ENCODE measurements around the gene SKI. TPM values are rescaled to one million over a fixed set of nuclear protein-coding genes. Genes with fewer than 3 reads are reported as not detected.
A peak's percentile ranks its signal among the peaks of the same experiment; 100 is the strongest.

Gene SKI
- total and polyA plus RNA-seq, 7 experiments from 2014 or later, result 0.61 to 278 (median 95.3) TPM

DNA sequence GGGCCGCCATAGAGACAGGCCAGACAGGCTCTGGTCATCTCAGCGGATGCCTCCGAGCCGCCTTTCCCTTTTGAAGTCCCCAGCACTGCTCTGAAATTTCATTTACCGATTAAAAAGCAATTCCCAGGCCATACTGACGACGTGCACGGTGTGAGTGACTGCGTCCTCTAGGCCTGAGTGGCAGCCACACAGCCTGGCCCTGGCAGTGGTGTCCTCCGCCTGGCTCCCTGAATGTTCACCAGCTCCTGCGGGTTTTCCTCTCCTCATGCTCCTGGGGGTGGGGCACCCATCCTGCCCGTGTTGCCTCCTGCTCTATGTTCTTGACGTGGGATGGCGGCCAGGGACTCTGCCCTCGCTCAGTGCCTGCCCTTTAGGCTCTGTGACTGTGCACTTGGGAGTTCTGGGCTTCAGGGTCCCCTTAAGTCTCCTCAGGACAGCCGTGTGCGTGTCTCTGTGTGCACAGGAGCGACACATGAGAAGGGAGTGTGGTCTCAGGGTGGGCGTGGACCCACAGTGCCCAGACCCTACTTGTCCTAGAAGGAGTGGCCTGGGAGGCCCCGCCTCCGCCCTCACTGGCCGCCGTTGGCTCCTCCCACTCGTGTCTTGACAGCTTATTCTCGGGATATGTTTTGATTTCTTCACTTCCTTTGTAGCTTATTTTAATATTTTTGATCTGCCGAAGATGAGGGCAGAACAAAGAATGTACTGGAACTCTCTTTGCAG, 3.6 kb downstream of the SKI start:
- H3K36me3 Mint-ChIP-seq, result peaks cover 0 to 17% (median 7%) of the 10 kb centered on the region in 5 donors

GRCh38 chr1:2232255-2232915, 4.3 kb downstream of the SKI start:
- H3K4me3 Mint-ChIP-seq, result peak overlapping the region; percentile 89 to 100 (median 95)
- no peaks in the 10 kb centered on the region for H3K27me3 ChIP-seq (ENCODE audit: control insufficient read depth in 2 of 2, insufficient read depth in 2 of 2, low read length in 2 of 2)
- H3K4me3 ChIP-seq (ENCODE audit: low read length), result peak overlapping the region; percentile 83
- peaks cover 0 to 28% (median 0%) of the 10 kb centered on the region in 3 experiments for H3K36me3 ChIP-seq (ENCODE audit: control insufficient read depth in 2 of 3, insufficient read depth in 3 of 3, low read length in 3 of 3)
- peaks cover 0 to 21% (median 7%) of the 10 kb centered on the region in 5 donors for H3K36me3 Mint-ChIP-seq
- peaks cover 0 to 15% (median 0%) of the 10 kb centered on the region in 11 donors for H3K9me3 Mint-ChIP-seq
- no peaks in the 10 kb centered on the region for H3K27me3 Mint-ChIP-seq
- peak in 1 of 9 donors; percentile 37 for DNase-seq
- peaks cover 46 to 62% of the 10 kb centered on the region in 2 donors for H3K4me1 ChIP-seq (ENCODE audit: control insufficient read depth in 2 of 2, insufficient read depth in 2 of 2, low read length in 2 of 2)
- peak overlapping the region; percentile 78 for H3K27ac ChIP-seq (ENCODE audit: low read depth, low read length)
- H3K27ac Mint-ChIP-seq, result peak overlapping the region; percentile 91 to 99 (median 97)
- H3K9me3 ChIP-seq (ENCODE audit: control insufficient read depth in 2 of 3, low read length in 3 of 3), result no peaks in the 10 kb centered on the region
- peaks cover 41 to 61% (median 51%) of the 10 kb centered on the region in 7 donors for H3K4me1 Mint-ChIP-seq
- CTCF ChIA-PET, result interaction anchor here (0.9 to 3.7 kb wide), 6 partner anchors 9 to 71 kb away, joined by 3 to 16 read pairs (median 5); partner anchors contain the start of gene FAAP20
- POLR2A ChIA-PET, result interaction anchor here (0.6 to 10.1 kb wide), 22 partner anchors 9 to 617 kb away, joined by 3 to 244 read pairs (median 4); partner anchors contain the start of genes FAAP20, MIB2, MORN1 and RER1
- intact Hi-C loops (cut with micrococcal nuclease), result loop anchor here (1.0 to 2.0 kb wide), 6 partner anchors 14 to 83 kb away; no protein-coding TSS in a partner anchor
- ATAC-seq, result no peak

More for the DNA sequence above, 3.6 kb downstream of the SKI start:
- peak overlapping the region; percentile 78 for H3K27ac ChIP-seq (ENCODE audit: low read depth, low read length)
- intact Hi-C loops (cut with micrococcal nuclease), result loop anchor here (1.0 to 2.0 kb wide), 8 partner anchors 15 to 84 kb away; no protein-coding TSS in a partner anchor
- H3K27me3 Mint-ChIP-seq, result no peaks in the 10 kb centered on the region
- peak overlapping the region; percentile 91 to 99 (median 97) for H3K27ac Mint-ChIP-seq
- peaks cover 0 to 13% (median 0%) of the 10 kb centered on the region in 11 donors for H3K9me3 Mint-ChIP-seq
- peaks cover 34 to 55% (median 46%) of the 10 kb centered on the region in 7 donors for H3K4me1 Mint-ChIP-seq
- peak; percentile 24 for ATAC-seq
- peaks cover 40 to 55% of the 10 kb centered on the region in 2 donors for H3K4me1 ChIP-seq (ENCODE audit: control insufficient read depth in 2 of 2, insufficient read depth in 2 of 2, low read length in 2 of 2)
- POLR2A ChIA-PET, result interaction anchor here (0.6 to 10.1 kb wide), 19 partner anchors 10 to 616 kb away, joined by 3 to 244 read pairs (median 4); partner anchors contain the start of genes FAAP20 and MIB2
- peaks cover 0 to 28% (median 0%) of the 10 kb centered on the region in 3 experiments for H3K36me3 ChIP-seq (ENCODE audit: control insufficient read depth in 2 of 3, insufficient read depth in 3 of 3, low read length in 3 of 3)
- H3K9me3 ChIP-seq (ENCODE audit: control insufficient read depth in 2 of 3, low read length in 3 of 3), result no peaks in the 10 kb centered on the region
- CTCF ChIA-PET, result interaction anchor here (0.9 to 3.7 kb wide), 10 partner anchors 9 to 150 kb away, joined by 3 to 16 read pairs (median 4); partner anchors contain the start of gene FAAP20
- peak overlapping the region; percentile 83 for H3K4me3 ChIP-seq (ENCODE audit: low read length)
- H3K27me3 ChIP-seq (ENCODE audit: control insufficient read depth in 2 of 2, insufficient read depth in 2 of 2, low read length in 2 of 2), result no peaks in the 10 kb centered on the region
- DNase-seq, result peak; percentile 59 to 88 (median 74)
- peak overlapping the region; percentile 89 to 100 (median 95) for H3K4me3 Mint-ChIP-seq

- H3K4me3 ChIP-seq (ENCODE audit: low read length), result peak overlapping the region; percentile 83
- no peaks in the 10 kb centered on the region for H3K9me3 ChIP-seq (ENCODE audit: control insufficient read depth in 2 of 3, low read length in 3 of 3)
- H3K4me1 Mint-ChIP-seq, result peaks cover 45 to 65% (median 54%) of the 10 kb centered on the region in 7 donors
Measured at GRCh38 chr1:2232916-2233438, 4.9 kb downstream of the SKI start.

DNA sequence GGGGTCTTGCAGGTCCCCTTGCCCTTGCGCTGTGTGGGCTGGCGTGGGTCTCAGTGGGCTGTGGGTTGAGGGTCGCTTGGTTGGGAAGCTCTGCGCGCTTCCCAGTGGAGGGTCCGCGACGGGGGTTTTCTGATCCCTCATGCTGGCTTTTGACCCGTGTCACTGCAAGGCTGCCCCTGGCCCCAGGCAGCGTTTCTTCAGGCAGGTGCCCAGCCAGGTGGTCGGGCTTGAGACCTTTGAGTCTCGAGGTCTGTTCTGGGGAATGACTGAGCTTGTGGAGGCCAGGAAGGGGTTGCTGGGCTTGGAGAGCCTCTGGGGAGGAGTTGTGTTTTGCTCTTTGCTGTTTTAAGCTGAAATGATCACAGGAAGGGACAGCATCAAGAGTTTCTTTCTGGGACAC, 5.3 kb downstream of the SKI start:
- no peaks in the 10 kb centered on the region for H3K27me3 Mint-ChIP-seq
- peaks cover 57 to 72% of the 10 kb centered on the region in 2 donors for H3K4me1 ChIP-seq (ENCODE audit: control insufficient read depth in 2 of 2, insufficient read depth in 2 of 2, low read length in 2 of 2)
- intact Hi-C loops (cut with micrococcal nuclease), result loop anchor here (2.0 kb wide), 2 partner anchors 13 to 29 kb away; no protein-coding TSS in a partner anchor
- ATAC-seq (no peak), DNase-seq (no peak)
- peak overlapping the region; percentile 83 for H3K4me3 ChIP-seq (ENCODE audit: low read length)
- H3K9me3 Mint-ChIP-seq, result peaks cover 0 to 15% (median 0%) of the 10 kb centered on the region in 11 donors
- H3K27ac ChIP-seq (ENCODE audit: low read depth, low read length), result peak overlapping the region; percentile 78
- H3K36me3 ChIP-seq (ENCODE audit: control insufficient read depth in 2 of 3, insufficient read depth in 3 of 3, low read length in 3 of 3), result peaks cover 0 to 28% (median 0%) of the 10 kb centered on the region in 3 experiments
- peak overlapping the region; percentile 89 to 100 (median 94) for H3K4me3 Mint-ChIP-seq
- POLR2A ChIA-PET, result interaction anchor here (0.9 to 10.1 kb wide), 14 partner anchors 8 to 314 kb away, joined by 3 to 244 read pairs (median 8); partner anchors contain the start of genes FAAP20, MORN1 and RER1
- H3K27me3 ChIP-seq (ENCODE audit: control insufficient read depth in 2 of 2, insufficient read depth in 2 of 2, low read length in 2 of 2), result no peaks in the 10 kb centered on the region
- peaks cover 0 to 22% (median 7%) of the 10 kb centered on the region in 5 donors for H3K36me3 Mint-ChIP-seq
- CTCF ChIA-PET, result interaction anchor here (0.8 to 1.9 kb wide), 6 partner anchors 10 to 82 kb away, joined by 5 to 6 read pairs (median 5); no protein-coding TSS in a partner anchor
- H3K27ac Mint-ChIP-seq, result peak overlapping the region; percentile 46 to 99 (median 97)
- H3K4me1 Mint-ChIP-seq, result peaks cover 45 to 65% (median 57%) of the 10 kb centered on the region in 7 donors
- H3K9me3 ChIP-seq (ENCODE audit: control insufficient read depth in 2 of 3, low read length in 3 of 3), result no peaks in the 10 kb centered on the region

More at GRCh38 chr1:2232916-2233438, 4.9 kb downstream of the SKI start:
- Histone ChIP-seq H3K27ac (ENCODE audit: low read depth, low read length) (peak overlapping the region; percentile 78), H3K4me1 (ENCODE audit: control insufficient read depth in 2 of 2, insufficient read depth in 2 of 2, low read length in 2 of 2) (peaks cover 52 to 67% of the 10 kb centered on the region in 2 donors), H3K27me3 (ENCODE audit: control insufficient read depth in 2 of 2, insufficient read depth in 2 of 2, low read length in 2 of 2) (no peaks in the 10 kb centered on the region), H3K36me3 (ENCODE audit: control insufficient read depth in 2 of 3, insufficient read depth in 3 of 3, low read length in 3 of 3) (peaks cover 0 to 28% (median 0%) of the 10 kb centered on the region in 3 experiments)
- no peak for ATAC-seq
- intact Hi-C loops (cut with micrococcal nuclease), result loop anchor here (1.0 to 2.0 kb wide), 6 partner anchors 14 to 82 kb away; no protein-coding TSS in a partner anchor
- DNase-seq, result peak in 1 of 9 donors; percentile 35
- ChIA-PET POLR2A (interaction anchor here (0.7 to 10.1 kb wide), 15 partner anchors 9 to 617 kb away, joined by 3 to 244 read pairs (median 6); partner anchors contain the start of genes FAAP20, MIB2, MORN1 and RER1), CTCF (interaction anchor here (0.8 to 1.6 kb wide), 2 partner anchors 14 to 59 kb away, joined by 5 to 6 read pairs; no protein-coding TSS in a partner anchor)
- Mint-ChIP-seq H3K27ac (peak overlapping the region; percentile 91 to 99 (median 97)), H3K27me3 (no peaks in the 10 kb centered on the region), H3K4me3 (peak overlapping the region; percentile 89 to 100 (median 95)), H3K9me3 (peaks cover 0 to 15% (median 0%) of the 10 kb centered on the region in 11 donors), H3K36me3 (peaks cover 0 to 22% (median 7%) of the 10 kb centered on the region in 5 donors)

GRCh38 chr1:2233997-2234761, 6.1 kb downstream of the SKI start:
- peak overlapping the region; percentile 90 to 99 (median 97) for H3K27ac Mint-ChIP-seq
- intact Hi-C loops (cut with micrococcal nuclease), result loop anchor here (1.0 to 2.0 kb wide), 3 partner anchors 13 to 67 kb away; no protein-coding TSS in a partner anchor
- peaks cover 0 to 12% (median 0%) of the 10 kb centered on the region in 11 donors for H3K9me3 Mint-ChIP-seq
- H3K27me3 Mint-ChIP-seq, result no peaks in the 10 kb centered on the region
- Histone ChIP-seq H3K36me3 (ENCODE audit: control insufficient read depth in 2 of 3, insufficient read depth in 3 of 3, low read length in 3 of 3) (peaks cover 0 to 24% (median 0%) of the 10 kb centered on the region in 3 experiments), H3K4me3 (ENCODE audit: low read length) (peak overlapping the region; percentile 83), H3K27ac (ENCODE audit: low read depth, low read length) (peak overlapping the region; percentile 78), H3K27me3 (ENCODE audit: control insufficient read depth in 2 of 2, insufficient read depth in 2 of 2, low read length in 2 of 2) (no peaks in the 10 kb centered on the region), H3K4me1 (ENCODE audit: control insufficient read depth in 2 of 2, insufficient read depth in 2 of 2, low read length in 2 of 2) (peaks cover 64 to 78% of the 10 kb centered on the region in 2 donors), H3K9me3 (ENCODE audit: control insufficient read depth in 2 of 3, low read length in 3 of 3) (no peaks in the 10 kb centered on the region)
- peaks cover 50 to 70% (median 61%) of the 10 kb centered on the region in 7 donors for H3K4me1 Mint-ChIP-seq
- ChIA-PET POLR2A (interaction anchor here (0.6 to 10.1 kb wide), 19 partner anchors 8 to 363 kb away, joined by 3 to 244 read pairs (median 6); partner anchors contain the start of genes FAAP20, MORN1 and RER1), CTCF (interaction anchor here (0.8 to 1.9 kb wide), 9 partner anchors 10 to 81 kb away, joined by 3 to 6 read pairs (median 5); partner anchors contain the start of gene FAAP20)
- H3K4me3 Mint-ChIP-seq, result peak overlapping the region; percentile 89 to 100 (median 94)
- peak; percentile 80 for ATAC-seq
- peaks cover 0 to 20% (median 7%) of the 10 kb centered on the region in 5 donors for H3K36me3 Mint-ChIP-seq
- peak; percentile 52 to 82 (median 72) for DNase-seq
